Liver (tissue), 2 donors: ENCODE results near the gene SHISAL1.

Source experiments
- TF ChIP-seq, protein P1 (sequence below): fragments of 150-350 bp; IDR thresholded peaks from 2 replicates; pipeline ENCODE4 v1.5.1; 2017; ENCODE audit warnings: improper control_type of control experiment, low read depth, low read length; ENCODE audit not compliant: missing input control
- TF ChIP-seq, protein P2 (sequence below): IDR thresholded peaks from 2 replicates; pipeline ENCODE4 v1.6.1; 2016; ENCODE audit warnings: antibody characterized with exemption
- donor health status: healthy.

DNA sequence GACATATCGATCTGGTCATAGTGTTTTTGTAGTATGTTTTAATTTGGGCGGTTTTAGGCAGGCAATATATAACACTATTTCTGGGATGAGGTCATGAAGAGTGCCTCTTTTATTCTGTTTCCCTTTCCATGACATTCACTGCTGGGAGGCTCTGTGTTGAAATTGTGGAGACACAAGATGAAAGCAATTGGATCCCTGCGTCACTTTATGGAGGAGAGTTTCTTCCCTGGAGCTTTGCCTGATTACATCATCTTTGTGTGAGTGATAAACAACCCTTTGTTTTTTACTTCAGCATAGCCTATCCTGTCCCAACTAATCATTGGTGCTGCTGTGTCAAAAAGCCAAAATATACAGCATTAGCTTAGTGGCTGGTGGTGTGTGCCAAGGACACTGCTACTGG, 83.4 kb downstream of the SHISAL1 start:
- TF ChIP-seq, protein P1, sequence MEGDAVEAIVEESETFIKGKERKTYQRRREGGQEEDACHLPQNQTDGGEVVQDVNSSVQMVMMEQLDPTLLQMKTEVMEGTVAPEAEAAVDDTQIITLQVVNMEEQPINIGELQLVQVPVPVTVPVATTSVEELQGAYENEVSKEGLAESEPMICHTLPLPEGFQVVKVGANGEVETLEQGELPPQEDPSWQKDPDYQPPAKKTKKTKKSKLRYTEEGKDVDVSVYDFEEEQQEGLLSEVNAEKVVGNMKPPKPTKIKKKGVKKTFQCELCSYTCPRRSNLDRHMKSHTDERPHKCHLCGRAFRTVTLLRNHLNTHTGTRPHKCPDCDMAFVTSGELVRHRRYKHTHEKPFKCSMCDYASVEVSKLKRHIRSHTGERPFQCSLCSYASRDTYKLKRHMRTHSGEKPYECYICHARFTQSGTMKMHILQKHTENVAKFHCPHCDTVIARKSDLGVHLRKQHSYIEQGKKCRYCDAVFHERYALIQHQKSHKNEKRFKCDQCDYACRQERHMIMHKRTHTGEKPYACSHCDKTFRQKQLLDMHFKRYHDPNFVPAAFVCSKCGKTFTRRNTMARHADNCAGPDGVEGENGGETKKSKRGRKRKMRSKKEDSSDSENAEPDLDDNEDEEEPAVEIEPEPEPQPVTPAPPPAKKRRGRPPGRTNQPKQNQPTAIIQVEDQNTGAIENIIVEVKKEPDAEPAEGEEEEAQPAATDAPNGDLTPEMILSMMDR: no peak
- TF ChIP-seq, protein P2, sequence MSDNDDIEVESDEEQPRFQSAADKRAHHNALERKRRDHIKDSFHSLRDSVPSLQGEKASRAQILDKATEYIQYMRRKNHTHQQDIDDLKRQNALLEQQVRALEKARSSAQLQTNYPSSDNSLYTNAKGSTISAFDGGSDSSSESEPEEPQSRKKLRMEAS: no peak
